Peyer's patch (tissue), 4 donors: ENCODE measurements around the gene NOG.

ENCODE experiments used
- CTCF ChIP-seq, 6 experiments: fragments of 450-650 bp in 4 of 6; fragments of 200-600 bp in 2 of 6; sonication (generic) in 1 of 6; IDR thresholded peaks; one replicate each; pipeline ENCODE4 v1.5.1; 2017 to 2019; ENCODE audit warnings: antibody characterized with exemption in 6 of 6, mild to moderate bottlenecking in 3 of 6, moderate library complexity in 1 of 6
- POLR2A ChIP-seq, 2 donors: fragments of 450-650 bp; IDR thresholded peaks; one replicate each; pipeline ENCODE4 v1.5.1; 2017; ENCODE audit warnings: antibody characterized with exemption in 2 of 2, mild to moderate bottlenecking in 2 of 2, moderate library complexity in 2 of 2

DNA sequence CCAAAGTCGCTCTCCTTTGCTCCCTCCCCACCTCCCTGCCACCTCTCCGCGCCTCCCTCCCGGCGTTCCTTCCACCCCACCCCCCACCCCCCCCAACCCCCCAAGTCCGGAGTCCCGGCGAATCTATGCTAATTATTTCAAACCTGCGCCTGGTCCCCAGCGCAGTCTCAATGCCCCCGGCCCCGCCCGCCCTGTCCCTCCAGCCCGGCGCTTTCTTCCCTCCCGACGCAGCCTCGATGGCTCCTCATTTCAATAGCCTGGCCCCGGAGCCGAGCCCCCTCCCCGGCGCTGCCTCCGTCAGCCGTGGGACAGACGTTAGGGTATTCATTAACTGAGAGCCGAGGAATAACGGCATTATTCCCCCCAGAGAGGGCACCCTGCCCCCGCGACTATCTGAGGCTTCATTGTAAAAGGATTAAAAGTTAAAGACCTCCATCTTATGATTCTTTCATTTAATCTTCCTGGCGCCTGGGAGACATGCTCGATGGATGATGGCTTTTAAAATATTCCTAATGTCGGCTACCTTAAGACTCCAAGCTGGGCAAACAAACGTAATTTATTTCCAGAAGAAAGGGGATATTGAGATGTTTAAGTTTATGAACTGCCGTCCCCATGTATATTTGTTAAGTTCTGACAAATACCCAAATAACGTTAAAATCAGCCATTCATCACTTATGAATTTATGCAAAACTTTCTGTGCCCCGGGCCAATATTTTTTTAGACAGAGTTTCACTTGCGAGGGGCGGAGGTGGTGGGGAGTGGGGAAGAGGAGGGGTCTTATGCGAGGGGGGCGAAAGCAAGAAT is 3.4 kb downstream of the NOG start:
- TF ChIP-seq CTCF (IDR thresholded peaks at IDR 0.05) (no peak), POLR2A (IDR thresholded peaks at IDR 0.05) (no peak)
